Lower lobe of right lung (tissue), 2 donors: Measurements from ENCODE around the gene LSP1. TPM values are rescaled to one million over a fixed set of nuclear protein-coding genes. Genes with fewer than 3 reads are reported as not detected.

ENCODE experiments used
- ATAC-seq, 2 donors: fragments of 200-7000 bp; cut with Tn5 transposase; one replicate each; pipeline ENCODE4 v1.9.1; 2020 to 2022; ENCODE audit warnings: mild to moderate bottlenecking in 2 of 2, moderate library complexity in 2 of 2
- DNase-seq: peaks from one replicate; pipeline ENCODE4 v3.0.0-alpha.2; 2020
- H3K27ac ChIP-seq: fragments of 200-600 bp; one replicate; pipeline ENCODE4 v1.8.0; 2022
- H3K27me3 ChIP-seq: fragments of 200-600 bp; one replicate; pipeline ENCODE4 v1.8.0; 2022; ENCODE audit warnings: low read depth
- H3K36me3 ChIP-seq: fragments of 200-600 bp; one replicate; pipeline ENCODE4 v1.8.0; 2022; ENCODE audit warnings: mild to moderate bottlenecking
- H3K4me1 ChIP-seq: fragments of 200-600 bp; one replicate; pipeline ENCODE4 v1.8.0; 2022
- H3K4me3 ChIP-seq: fragments of 200-600 bp; one replicate; pipeline ENCODE4 v1.8.0; 2022; ENCODE audit warnings: mild to moderate bottlenecking
- H3K9me3 ChIP-seq: fragments of 200-600 bp; one replicate; pipeline ENCODE4 v1.8.0; 2022
- CTCF ChIP-seq: fragments of 200-600 bp; IDR thresholded peaks from one replicate; pipeline ENCODE4 v1.8.0; 2022; ENCODE audit warnings: antibody characterized with exemption, mild to moderate bottlenecking
- intact Hi-C: fragments of 100-400 bp; cut with DNase I; formaldehyde crosslinking; loops from one replicate; pipeline ENCODE4 v1.11.0; 2022
- total RNA-seq: library from RNA; stranded (reverse); fragmentation: NEBNext Ultra II Directional; extraction: Animal tissue kit (Norgen Biotek cat#: 25700); gene quantifications from one replicate; pipeline ENCODE4 v1.2.1, GENCODE V29; 2021
- donor health status: DM: no; HTN: yes; CAD: no; lungs with severe emphysema.

LSP1 gene
- total RNA-seq, 1 donor from 2014 or later = 90.4 TPM

- ATAC-seq (no peak), DNase-seq (no peak)
- intact Hi-C loops = no loop called here
- Histone ChIP-seq H3K27me3 (no peaks in the 10 kb centered on the region), H3K27ac (no peak overlapping the region), H3K36me3 (no peaks in the 10 kb centered on the region), H3K4me1 (no peaks in the 10 kb centered on the region), H3K9me3 (no peaks in the 10 kb centered on the region), H3K4me3 (no peak overlapping the region)
- TF ChIP-seq CTCF = no peak
Observed at GRCh38 chr11:1920128-1920908, 67.4 kb downstream of the LSP1 start.

GRCh38 chr11:1920909-1921573 lies 68.2 kb downstream of the LSP1 start:
- intact Hi-C loops = no loop called here
- no peak for ATAC-seq
- no peak for DNase-seq
- TF ChIP-seq CTCF = no peak
- no peaks in the 10 kb centered on the region for H3K9me3 ChIP-seq
- no peak overlapping the region for H3K4me3 ChIP-seq
- H3K27ac ChIP-seq = no peak overlapping the region
- no peaks in the 10 kb centered on the region for H3K27me3 ChIP-seq
- H3K36me3 ChIP-seq = no peaks in the 10 kb centered on the region
- H3K4me1 ChIP-seq = no peaks in the 10 kb centered on the region

GRCh38 chr11:1921574-1922141 lies 68.8 kb downstream of the LSP1 start:
- H3K36me3 ChIP-seq = no peaks in the 10 kb centered on the region
- H3K4me1 ChIP-seq = no peaks in the 10 kb centered on the region
- no peaks in the 10 kb centered on the region for H3K27me3 ChIP-seq
- intact Hi-C loops = no loop called here
- H3K4me3 ChIP-seq = no peak overlapping the region
- ATAC-seq = no peak
- no peaks in the 10 kb centered on the region for H3K9me3 ChIP-seq
- no peak for TF ChIP-seq CTCF
- DNase-seq = no peak
- H3K27ac ChIP-seq = no peak overlapping the region

- H3K4me1 ChIP-seq = no peaks in the 10 kb centered on the region
- DNase-seq (no peak), ATAC-seq (no peak)
- intact Hi-C loops = no loop called here
- H3K9me3 ChIP-seq = no peaks in the 10 kb centered on the region
- H3K27me3 ChIP-seq = no peaks in the 10 kb centered on the region
- H3K27ac ChIP-seq = no peak overlapping the region
- no peak for TF ChIP-seq CTCF
- no peak overlapping the region for H3K4me3 ChIP-seq
- H3K36me3 ChIP-seq = no peaks in the 10 kb centered on the region
Observed at GRCh38 chr11:1922481-1923081, 69.7 kb downstream of the LSP1 start.

- DNase-seq (no peak), ATAC-seq (no peak)
- H3K9me3 ChIP-seq = no peaks in the 10 kb centered on the region
- H3K27me3 ChIP-seq = no peaks in the 10 kb centered on the region
- no peak overlapping the region for H3K4me3 ChIP-seq
- no peaks in the 10 kb centered on the region for H3K36me3 ChIP-seq
- no peak for TF ChIP-seq CTCF
- H3K4me1 ChIP-seq = no peaks in the 10 kb centered on the region
- H3K27ac ChIP-seq = no peak overlapping the region
- intact Hi-C loops = no loop called here
Observed at GRCh38 chr11:1923201-1923956, 70.5 kb downstream of the LSP1 start.
